ENCODE data around the gene PRKN. TPM values are rescaled to one million over a fixed set of nuclear protein-coding genes. Genes with fewer than 3 reads are reported as not detected.
"Not testable (repeated sequence)": the region's sequence is repeated elsewhere in the genome, so short reads cannot be mapped to it uniquely, and the experiment has no call there.

Gene PRKN
- total RNA-seq, 1 donor from 2014 or later = not detected

GRCh38 chr6:162678896-162679295 is 48.7 kb downstream of the PRKN start:
- intact Hi-C loops (cut with micrococcal nuclease) = not testable (repeated sequence)

- intact Hi-C loops (cut with micrococcal nuclease) = no loop called here
These were observed 52.1 kb downstream of the PRKN start for GRCh38 chr6:162675503-162675902.

- intact Hi-C loops (cut with micrococcal nuclease) = no loop called here
These were observed 53.1 kb downstream of the PRKN start for GRCh38 chr6:162674452-162674851.

- intact Hi-C loops (cut with micrococcal nuclease) = no loop called here
These were observed 55.9 kb downstream of the PRKN start for GRCh38 chr6:162671580-162672165.

- intact Hi-C loops (cut with micrococcal nuclease) = no loop called here
These were observed 57.2 kb downstream of the PRKN start for GRCh38 chr6:162670345-162670744.

- intact Hi-C loops (cut with micrococcal nuclease) = no loop called here
These were observed 61.3 kb downstream of the PRKN start for GRCh38 chr6:162666246-162666645.

GRCh38 chr6:162653808-162654207 is 73.8 kb downstream of the PRKN start:
- intact Hi-C loops (cut with micrococcal nuclease) = no loop called here

- intact Hi-C loops (cut with micrococcal nuclease) = no loop called here
These were observed 76.1 kb downstream of the PRKN start for GRCh38 chr6:162651505-162651904.

- intact Hi-C loops (cut with micrococcal nuclease) = no loop called here
These were observed 78.3 kb downstream of the PRKN start for GRCh38 chr6:162649271-162649670.

- intact Hi-C loops (cut with micrococcal nuclease) = no loop called here
These were observed 83.4 kb downstream of the PRKN start for GRCh38 chr6:162644153-162644552.

- intact Hi-C loops (cut with micrococcal nuclease) = no loop called here
These were observed 86.8 kb downstream of the PRKN start for GRCh38 chr6:162640756-162641155.

- intact Hi-C loops (cut with micrococcal nuclease) = no loop called here
These were observed 87.6 kb downstream of the PRKN start for GRCh38 chr6:162639951-162640350.

- intact Hi-C loops (cut with micrococcal nuclease) = no loop called here
These were observed 88.5 kb downstream of the PRKN start for GRCh38 chr6:162638931-162639574.

GRCh38 chr6:162637317-162637716 is 90.2 kb downstream of the PRKN start:
- intact Hi-C loops (cut with micrococcal nuclease) = no loop called here

- intact Hi-C loops (cut with micrococcal nuclease) = no loop called here
These were observed 91.4 kb downstream of the PRKN start for GRCh38 chr6:162636167-162636566.

- intact Hi-C loops (cut with micrococcal nuclease) = no loop called here
These were observed 96.0 kb downstream of the PRKN start for GRCh38 chr6:162631546-162631945.

- intact Hi-C loops (cut with micrococcal nuclease) = no loop called here
These were observed 97.5 kb downstream of the PRKN start for GRCh38 chr6:162630069-162630468.

GRCh38 chr6:162627825-162628224 is 99.7 kb downstream of the PRKN start:
- intact Hi-C loops (cut with micrococcal nuclease) = no loop called here

- intact Hi-C loops (cut with micrococcal nuclease) = no loop called here
These were observed 100.2 kb downstream of the PRKN start for GRCh38 chr6:162627362-162627761.

- intact Hi-C loops (cut with micrococcal nuclease) = no loop called here
These were observed 100.7 kb downstream of the PRKN start for GRCh38 chr6:162626869-162627268.

- intact Hi-C loops (cut with micrococcal nuclease) = no loop called here
These were observed 101.6 kb downstream of the PRKN start for GRCh38 chr6:162625846-162626540.

GRCh38 chr6:162622572-162622971 is 105.0 kb downstream of the PRKN start:
- intact Hi-C loops (cut with micrococcal nuclease) = no loop called here

- intact Hi-C loops (cut with micrococcal nuclease) = no loop called here
These were observed 106.3 kb downstream of the PRKN start for GRCh38 chr6:162621246-162621645.
